Right lobe of liver (tissue), 6 donors: ENCODE data around the gene ALG10. TPM values are rescaled to one million over a fixed set of nuclear protein-coding genes. Genes with fewer than 3 reads are reported as not detected.

ENCODE experiments used
- ATAC-seq, 4 donors: fragments of 200-7000 bp; cut with Tn5 transposase; one replicate each; pipeline ENCODE4 v1.9.1; 2020; ENCODE audit warnings: mild to moderate bottlenecking in 4 of 4, moderate library complexity in 4 of 4
- DNase-seq, 3 donors: peaks; one replicate each; pipeline ENCODE4 v3.0.0-alpha.2; 2020
- H3K27ac ChIP-seq, 3 donors: fragments of 200-600 bp; one replicate each; pipeline ENCODE4 v1.8.0; 2022
- H3K27me3 ChIP-seq, 2 donors: fragments of 200-600 bp; one replicate each; pipeline ENCODE4 v1.8.0; 2022
- H3K36me3 ChIP-seq, 4 donors: fragments of 200-600 bp; sonication (generic) in 1 of 4; one replicate each; pipeline versions ENCODE4 v1.5.1 to v1.8.0; 2017 to 2022; ENCODE audit warnings: control low read depth in 1 of 4
- H3K4me1 ChIP-seq, 4 donors: fragments of 200-600 bp; sonication (generic) in 1 of 4; one replicate each; pipeline versions ENCODE4 v1.5.1 to v1.8.0; 2017 to 2022; ENCODE audit warnings: control low read depth in 1 of 4
- H3K4me3 ChIP-seq, 3 donors: fragments of 200-600 bp; one replicate each; pipeline ENCODE4 v1.8.0; 2022
- H3K9me3 ChIP-seq, 4 donors: fragments of 200-600 bp; sonication (generic) in 1 of 4; one replicate each; pipeline versions ENCODE4 v1.5.1 to v1.8.0; 2017 to 2022; ENCODE audit warnings: control low read depth in 1 of 4
- POLR2A ChIP-seq: fragments of 450-650 bp; IDR thresholded peaks from one replicate; pipeline ENCODE4 v1.6.1; 2017; ENCODE audit warnings: antibody characterized with exemption, mild to moderate bottlenecking
- WGBS: methylation state at CpG from one replicate; pipeline ENCODE4 v1.1.6; 2018; ENCODE audit warnings: low coverage, low lambda C conversion rate; ENCODE audit not compliant: insufficient coverage; ENCODE audit errors: missing lambda C conversion rate; 5-methylcytosine and 5-hydroxymethylcytosine counted together
- intact Hi-C, 2 donors: fragments of 100-400 bp; cut with DNase I; formaldehyde crosslinking; loops; one replicate each; pipeline versions ENCODE4 v1.11.2 to v1.14.1; 2022
- small RNA-seq, 2 experiments: library from RNA; depleted of rRNA; stranded (forward); fragments of <200 nt; gene quantifications; one replicate each; pipeline ENCODE3, GENCODE V24; 2016
- total RNA-seq, 6 experiments: library from RNA; depleted of rRNA in 2 of 6; stranded (reverse); fragments of >200 nt in 2 of 6; fragmentation: NEBNext Ultra II Directional in 3 of 6; extraction: Animal tissue kit (Norgen Biotek cat#: 25700) in 3 of 6; gene quantifications; one replicate each; pipeline versions ENCODE4 v1.1.0 to v1.2.4, GENCODE V29; 2016 to 2023
- TF ChIP-seq, protein P1 (sequence below), 4 donors: fragments of 200-600 bp in 3 of 4; fragments of 450-650 bp in 1 of 4; IDR thresholded peaks; one replicate each; pipeline versions ENCODE4 v1.5.1 to v1.8.0; 2016 to 2022; ENCODE audit warnings: antibody characterized with exemption in 4 of 4, mild to moderate bottlenecking in 2 of 4
- donor health status: DM: no; HTN: yes; CAD: no.
- donor health status: DM: no; HTN: no; CAD: no.
- donor health status: DM: no; HTN: no; CAD: no.
- donor health status: DM: no; HTN: yes; CAD: no.
- donor health status: DM: no; HTN: yes; CAD: no.

Gene ALG10
- total RNA-seq, 6 experiments from 2014 or later: 3.4 to 5.9 (median 4.7) TPM

DNA sequence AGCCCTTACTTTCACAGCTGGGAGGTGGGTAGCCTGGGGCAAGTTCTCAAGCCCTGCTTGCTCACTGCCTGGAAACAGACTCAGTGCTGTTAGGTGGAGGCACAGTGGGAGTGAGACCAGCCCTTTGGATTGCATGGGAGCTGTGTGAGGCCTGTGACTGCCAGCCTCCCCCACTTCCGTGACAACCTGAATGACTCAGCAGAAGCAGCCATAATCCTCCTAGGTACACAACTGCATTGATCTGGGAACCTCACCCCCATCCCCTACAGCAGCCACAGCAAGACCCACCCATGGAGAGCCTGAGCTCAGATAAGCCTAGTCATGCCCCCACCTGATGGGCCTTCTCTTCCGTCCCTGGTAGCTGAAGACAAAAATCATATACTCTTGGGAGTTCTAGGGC, 26.4 kb downstream of the ALG10 start:
- no peaks in the 10 kb centered on the region for H3K36me3 ChIP-seq
- H3K4me1 ChIP-seq: no peaks in the 10 kb centered on the region
- no peak for ATAC-seq
- H3K27ac ChIP-seq: no peak overlapping the region
- 83% methylated on average over 1 of the region's 2 CpGs for WGBS
- H3K27me3 ChIP-seq: no peaks in the 10 kb centered on the region
- H3K4me3 ChIP-seq: no peak overlapping the region
- TF ChIP-seq POLR2A: no peak
- intact Hi-C loops: no loop called here
- DNase-seq: no peak
- no peaks in the 10 kb centered on the region for H3K9me3 ChIP-seq

DNA sequence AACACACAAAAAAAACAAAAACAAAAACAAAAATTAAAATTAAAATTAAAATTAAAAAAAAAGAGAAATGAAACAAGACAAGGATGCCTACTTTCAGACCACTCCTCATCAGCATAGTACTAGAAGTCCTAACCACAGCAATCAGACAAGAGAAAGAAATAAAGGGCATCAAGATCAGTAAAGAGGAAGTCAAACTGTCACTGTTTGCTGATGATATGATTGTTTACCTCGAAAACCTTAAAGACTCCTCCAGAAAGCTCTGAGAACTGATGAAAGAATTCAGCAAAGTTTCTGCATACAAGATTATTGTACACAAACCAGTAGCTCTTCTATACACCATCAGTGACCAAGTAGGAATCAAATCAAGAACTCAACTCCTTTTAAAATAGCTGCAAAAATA, 29.2 kb downstream of the ALG10 start:
- no peaks in the 10 kb centered on the region for H3K36me3 ChIP-seq
- TF ChIP-seq POLR2A: no peak
- H3K27me3 ChIP-seq: no peaks in the 10 kb centered on the region
- H3K27ac ChIP-seq: no peak overlapping the region
- H3K4me3 ChIP-seq: no peak overlapping the region
- ATAC-seq (no peak), DNase-seq (no peak)
- 22% methylated on average over 1 of the region's 1 CpG for WGBS
- no peaks in the 10 kb centered on the region for H3K4me1 ChIP-seq
- intact Hi-C loops: no loop called here
- H3K9me3 ChIP-seq: no peaks in the 10 kb centered on the region

DNA sequence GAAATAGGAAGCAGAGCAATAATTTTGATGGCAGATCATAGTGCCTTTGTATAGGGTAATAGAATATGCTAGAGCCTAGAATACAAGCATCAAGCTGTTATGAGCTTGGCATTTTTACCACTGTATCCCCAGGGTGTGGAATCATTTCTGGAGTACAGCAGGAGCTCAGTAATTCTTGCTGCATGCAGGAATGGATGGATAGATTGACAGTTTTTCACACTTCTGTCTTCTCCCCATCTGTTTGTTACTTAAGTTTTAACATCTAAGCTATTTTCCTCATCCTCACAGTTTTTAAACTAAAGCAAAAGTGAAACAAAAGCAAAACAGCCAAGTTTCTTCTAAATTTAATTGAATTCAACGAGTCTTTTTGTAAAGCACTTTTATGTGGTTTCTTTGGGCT, 32.6 kb downstream of the ALG10 start:
- DNase-seq (no peak), ATAC-seq (no peak)
- Histone ChIP-seq H3K4me3 (no peak overlapping the region), H3K9me3 (no peaks in the 10 kb centered on the region), H3K27me3 (no peaks in the 10 kb centered on the region), H3K27ac (no peak overlapping the region), H3K4me1 (no peaks in the 10 kb centered on the region), H3K36me3 (no peaks in the 10 kb centered on the region)
- TF ChIP-seq POLR2A: no peak
- TF ChIP-seq, protein P1, sequence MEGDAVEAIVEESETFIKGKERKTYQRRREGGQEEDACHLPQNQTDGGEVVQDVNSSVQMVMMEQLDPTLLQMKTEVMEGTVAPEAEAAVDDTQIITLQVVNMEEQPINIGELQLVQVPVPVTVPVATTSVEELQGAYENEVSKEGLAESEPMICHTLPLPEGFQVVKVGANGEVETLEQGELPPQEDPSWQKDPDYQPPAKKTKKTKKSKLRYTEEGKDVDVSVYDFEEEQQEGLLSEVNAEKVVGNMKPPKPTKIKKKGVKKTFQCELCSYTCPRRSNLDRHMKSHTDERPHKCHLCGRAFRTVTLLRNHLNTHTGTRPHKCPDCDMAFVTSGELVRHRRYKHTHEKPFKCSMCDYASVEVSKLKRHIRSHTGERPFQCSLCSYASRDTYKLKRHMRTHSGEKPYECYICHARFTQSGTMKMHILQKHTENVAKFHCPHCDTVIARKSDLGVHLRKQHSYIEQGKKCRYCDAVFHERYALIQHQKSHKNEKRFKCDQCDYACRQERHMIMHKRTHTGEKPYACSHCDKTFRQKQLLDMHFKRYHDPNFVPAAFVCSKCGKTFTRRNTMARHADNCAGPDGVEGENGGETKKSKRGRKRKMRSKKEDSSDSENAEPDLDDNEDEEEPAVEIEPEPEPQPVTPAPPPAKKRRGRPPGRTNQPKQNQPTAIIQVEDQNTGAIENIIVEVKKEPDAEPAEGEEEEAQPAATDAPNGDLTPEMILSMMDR (IDR thresholded peaks at IDR 0.05): no peak
- 6% methylated on average over 1 of the region's 1 CpG for WGBS
- intact Hi-C loops: no loop called here

Small RNA genes within 50 kb of the gene (small RNA-seq; reads per million reads assigned to genes)
- gene RF00019: 0 reads per million in 2 experiments
